Measurements from ENCODE around the gene EFNA5. TPM values are rescaled to one million over a fixed set of nuclear protein-coding genes. Genes with fewer than 3 reads are reported as not detected.

The EFNA5 gene
- total RNA-seq, 4 donors from 2014 or later, result 2.4 to 9.2 (median 3.9) TPM

DNA sequence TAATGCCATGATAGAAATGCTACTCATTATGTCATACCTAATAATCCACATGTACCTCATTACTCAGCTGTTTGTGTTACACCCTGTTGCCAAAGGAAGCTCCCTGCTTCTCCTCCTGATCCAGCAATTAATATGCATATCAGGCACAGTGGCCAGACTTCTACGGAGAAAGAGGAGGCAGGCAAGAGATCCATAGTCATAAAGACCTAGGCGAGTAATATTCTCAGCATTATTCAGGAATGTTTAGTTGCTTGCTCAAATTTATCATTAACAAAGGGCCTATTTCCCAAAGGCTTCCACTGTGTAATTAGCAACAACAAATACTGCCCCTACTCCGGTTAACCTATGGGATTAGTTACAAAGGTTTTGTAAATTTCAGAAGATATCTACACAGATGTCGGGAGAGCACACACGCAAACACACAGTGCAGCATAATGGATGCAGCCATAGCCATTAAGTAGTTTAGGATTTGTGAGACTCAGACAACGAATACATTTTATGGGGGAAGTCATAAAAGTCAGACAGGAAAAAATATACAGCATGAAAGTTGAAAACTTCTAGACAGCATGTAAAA, 192.6 kb downstream of the EFNA5 start:
- Histone ChIP-seq H3K27me3 (no peaks in the 10 kb centered on the region), H3K4me3 (no peak overlapping the region), H3K4me1 (no peaks in the 10 kb centered on the region), H3K27ac (no peak overlapping the region), H3K36me3 (no peaks in the 10 kb centered on the region), H3K9me3 (no peaks in the 10 kb centered on the region)
- TF ChIP-seq CTCF (IDR thresholded peaks at IDR 0.05) (no peak), POLR2AphosphoS5 (IDR thresholded peaks at IDR 0.05) (no peak), POLR2A (IDR thresholded peaks at IDR 0.05) (no peak), EP300 (IDR thresholded peaks at IDR 0.05) (no peak)
- no peak for ATAC-seq
- WGBS, 2 donors (ENCODE audit: low coverage in 1 of 2), result 88 to 96% methylated on average over 6 of the region's 6 CpGs

DNA sequence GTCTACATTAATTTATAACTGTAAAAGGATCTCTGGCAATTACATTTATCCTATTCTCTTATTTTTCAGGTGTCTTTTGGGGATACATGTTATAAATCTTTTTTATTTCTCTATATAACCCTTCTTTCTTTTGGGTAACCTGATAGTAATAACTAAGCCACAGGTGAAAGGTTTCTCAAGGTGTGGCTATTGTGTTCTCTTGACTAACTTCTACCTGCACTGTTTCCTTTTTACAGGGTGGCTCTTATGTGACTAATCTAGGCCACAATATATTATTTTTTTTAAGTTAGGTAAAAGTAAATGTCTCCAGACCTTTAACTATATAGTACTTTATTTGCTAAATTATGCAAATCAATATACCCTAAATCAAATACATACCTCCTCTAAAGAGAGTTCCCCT, 193.2 kb downstream of the EFNA5 start:
- H3K27me3 ChIP-seq, result no peaks in the 10 kb centered on the region
- H3K4me1 ChIP-seq, result no peaks in the 10 kb centered on the region
- TF ChIP-seq POLR2AphosphoS5 (IDR thresholded peaks at IDR 0.05) (no peak), CTCF (IDR thresholded peaks at IDR 0.05) (no peak), EP300 (IDR thresholded peaks at IDR 0.05) (no peak), POLR2A (IDR thresholded peaks at IDR 0.05) (no peak)
- no peaks in the 10 kb centered on the region for H3K9me3 ChIP-seq
- no peak overlapping the region for H3K4me3 ChIP-seq
- ATAC-seq, result no peak
- H3K36me3 ChIP-seq, result no peaks in the 10 kb centered on the region
- no peak overlapping the region for H3K27ac ChIP-seq

- Histone ChIP-seq H3K9me3 (no peaks in the 10 kb centered on the region), H3K36me3 (no peaks in the 10 kb centered on the region), H3K27ac (no peak overlapping the region), H3K4me3 (no peak overlapping the region), H3K4me1 (no peaks in the 10 kb centered on the region), H3K27me3 (no peaks in the 10 kb centered on the region)
- peak; percentile 51 for ATAC-seq
- TF ChIP-seq EP300 (IDR thresholded peaks at IDR 0.05) (no peak), POLR2A (IDR thresholded peaks at IDR 0.05) (no peak), CTCF (IDR thresholded peaks at IDR 0.05) (no peak)
- WGBS, 2 donors (ENCODE audit: low coverage in 1 of 2), result 0 to 31% methylated on average over 1 of the region's 1 CpG
Observed at GRCh38 chr5:107476783-107477182, 194.0 kb downstream of the EFNA5 start.

- TF ChIP-seq POLR2A (IDR thresholded peaks at IDR 0.05), result no peak
- no peak for TF ChIP-seq CTCF (IDR thresholded peaks at IDR 0.05)
- TF ChIP-seq POLR2AphosphoS5 (IDR thresholded peaks at IDR 0.05), result no peak
- no peak for TF ChIP-seq EP300 (IDR thresholded peaks at IDR 0.05)
- Histone ChIP-seq H3K36me3 (no peaks in the 10 kb centered on the region), H3K27me3 (no peaks in the 10 kb centered on the region), H3K27ac (no peak overlapping the region), H3K9me3 (no peaks in the 10 kb centered on the region), H3K4me3 (no peak overlapping the region), H3K4me1 (no peaks in the 10 kb centered on the region)
- WGBS, 2 donors (ENCODE audit: low coverage in 1 of 2), result 74 to 84% methylated on average over 4 of the region's 4 CpGs
- ATAC-seq, result no peak
Observed at GRCh38 chr5:107474716-107475489, 195.8 kb downstream of the EFNA5 start.

DNA sequence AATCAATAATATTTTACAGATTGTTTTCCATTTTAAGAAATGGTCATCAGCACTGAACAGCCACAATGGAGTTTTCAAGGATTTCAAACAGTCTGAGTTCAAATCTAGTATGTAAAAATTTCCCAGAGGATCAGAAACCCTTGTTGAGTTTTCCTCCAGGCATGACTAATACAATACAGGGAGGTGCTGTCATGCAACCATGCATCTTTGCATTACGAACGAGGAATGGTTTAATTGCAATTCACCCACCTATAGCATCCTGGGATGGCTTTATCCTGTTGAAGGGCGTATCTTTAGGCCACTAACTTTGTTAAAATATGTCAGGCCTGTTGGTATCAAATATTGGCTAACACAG, 196.4 kb downstream of the EFNA5 start:
- Histone ChIP-seq H3K27ac (no peak overlapping the region), H3K4me3 (no peak overlapping the region), H3K9me3 (no peaks in the 10 kb centered on the region), H3K36me3 (no peaks in the 10 kb centered on the region), H3K27me3 (no peaks in the 10 kb centered on the region), H3K4me1 (no peaks in the 10 kb centered on the region)
- 93 to 95% methylated on average over 3 of the region's 3 CpGs for WGBS, 2 donors (ENCODE audit: low coverage in 1 of 2)
- ATAC-seq, result no peak
- TF ChIP-seq CTCF (IDR thresholded peaks at IDR 0.05) (no peak), POLR2A (IDR thresholded peaks at IDR 0.05) (no peak), POLR2AphosphoS5 (IDR thresholded peaks at IDR 0.05) (no peak), EP300 (IDR thresholded peaks at IDR 0.05) (no peak)

All from gastroesophageal sphincter (tissue), 4 donors.